Umbilical cord (tissue), 2 donors: ENCODE results near the gene CDK18. TPM values are rescaled to one million over a fixed set of nuclear protein-coding genes. Genes with fewer than 3 reads are reported as not detected.

Experiments used
- DNase-seq: peaks from one replicate; pipeline ENCODE4 v3.0.0-alpha.2; 2015; ENCODE audit warnings: low spot score
- total RNA-seq: library from RNA; depleted of rRNA; stranded (reverse); fragments of >200 nt; gene quantifications from one replicate; pipeline ENCODE4 v1.2.3, GENCODE V29; 2014; ENCODE audit warnings: low replicate concordance; ENCODE audit not compliant: insufficient read depth

CDK18 gene
- total RNA-seq, 1 donor from 2014 or later = 11.6 TPM

DNA sequence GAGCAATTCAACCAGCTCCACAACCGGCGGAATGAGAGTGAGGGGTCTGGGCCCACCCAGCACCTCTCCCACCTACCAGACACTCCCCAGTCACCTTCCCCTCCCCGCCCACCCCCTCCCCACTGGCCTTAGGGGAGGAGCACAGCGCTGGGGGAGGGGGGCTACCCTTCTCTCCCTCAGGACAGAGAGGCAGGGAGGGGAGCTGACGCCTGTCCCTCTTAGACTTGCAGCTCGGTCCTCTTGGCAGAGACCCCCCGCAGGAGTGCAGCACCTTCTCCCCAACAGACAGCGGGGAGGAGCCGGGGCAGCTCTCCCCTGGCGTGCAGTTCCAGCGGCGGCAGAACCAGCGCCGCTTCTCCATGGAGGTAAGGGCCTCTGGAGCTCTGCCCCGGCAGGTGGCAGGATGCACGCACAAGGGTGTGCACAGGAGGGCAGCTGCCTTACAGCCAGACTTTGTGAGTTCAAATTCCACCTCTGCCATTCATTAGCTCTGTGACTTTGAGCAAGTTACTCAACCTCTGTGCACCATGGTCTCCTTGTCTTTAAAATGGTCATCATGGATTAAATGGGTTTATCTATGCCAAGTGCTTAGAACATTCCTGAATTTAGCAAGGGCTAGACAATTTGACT lies 18.9 kb downstream of the CDK18 start:
- no peak for DNase-seq

DNA sequence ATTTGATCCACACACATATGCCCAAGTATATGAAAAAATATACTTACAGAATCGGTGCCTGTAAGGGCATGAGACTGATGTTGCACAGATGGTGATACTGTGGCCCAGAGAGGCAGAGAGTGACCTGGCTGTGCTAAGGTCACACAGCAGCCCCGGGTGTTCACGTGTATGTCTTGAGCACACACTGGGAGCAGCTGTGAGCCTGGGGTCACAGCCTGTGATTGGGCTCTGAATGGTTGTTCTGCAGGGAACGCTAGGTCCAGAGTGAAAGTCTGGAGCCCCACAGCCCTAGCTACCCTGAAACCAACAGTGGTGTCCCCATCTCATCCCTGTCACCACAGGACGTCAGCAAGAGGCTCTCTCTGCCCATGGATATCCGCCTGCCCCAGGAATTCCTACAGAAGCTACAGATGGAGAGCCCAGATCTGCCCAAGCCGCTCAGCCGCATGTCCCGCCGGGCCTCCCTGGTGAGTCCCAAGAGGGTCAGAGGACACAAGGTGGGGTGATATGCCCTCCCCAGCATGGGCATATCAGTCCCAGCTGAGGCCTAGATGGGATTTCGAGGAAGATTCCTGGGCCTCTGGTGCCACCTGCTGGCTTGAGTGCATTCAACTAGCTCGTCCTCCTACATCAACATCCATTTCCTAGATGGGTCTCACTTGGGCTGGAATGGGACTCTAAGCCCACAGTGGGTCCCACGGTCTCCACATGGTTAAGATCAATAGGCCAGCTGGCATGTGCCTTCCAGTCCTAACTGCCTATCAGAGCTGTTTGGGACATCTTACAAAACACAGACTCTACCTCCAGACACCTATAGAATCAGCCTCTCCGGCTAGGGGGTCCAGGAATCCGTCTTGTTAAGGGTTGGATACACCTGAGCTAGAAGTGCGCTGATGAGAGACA lies 19.7 kb downstream of the CDK18 start:
- peak; percentile 76 for DNase-seq

DNA sequence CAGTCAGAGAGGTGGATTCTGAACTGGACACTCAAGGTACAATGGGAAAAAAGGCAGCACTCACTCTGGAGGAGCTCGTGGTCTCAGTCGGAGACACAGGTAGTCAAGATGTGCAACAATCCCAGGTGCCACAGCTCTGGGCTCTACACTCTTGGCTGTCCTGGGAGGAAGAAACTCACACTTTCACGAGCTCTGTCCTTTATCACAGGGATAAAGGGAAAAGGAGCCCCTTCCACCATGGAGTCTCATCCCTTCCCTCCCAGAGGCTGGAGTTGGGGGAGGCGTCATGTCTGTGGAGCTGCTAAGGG lies 20.3 kb downstream of the CDK18 start:
- DNase-seq = no peak

DNA sequence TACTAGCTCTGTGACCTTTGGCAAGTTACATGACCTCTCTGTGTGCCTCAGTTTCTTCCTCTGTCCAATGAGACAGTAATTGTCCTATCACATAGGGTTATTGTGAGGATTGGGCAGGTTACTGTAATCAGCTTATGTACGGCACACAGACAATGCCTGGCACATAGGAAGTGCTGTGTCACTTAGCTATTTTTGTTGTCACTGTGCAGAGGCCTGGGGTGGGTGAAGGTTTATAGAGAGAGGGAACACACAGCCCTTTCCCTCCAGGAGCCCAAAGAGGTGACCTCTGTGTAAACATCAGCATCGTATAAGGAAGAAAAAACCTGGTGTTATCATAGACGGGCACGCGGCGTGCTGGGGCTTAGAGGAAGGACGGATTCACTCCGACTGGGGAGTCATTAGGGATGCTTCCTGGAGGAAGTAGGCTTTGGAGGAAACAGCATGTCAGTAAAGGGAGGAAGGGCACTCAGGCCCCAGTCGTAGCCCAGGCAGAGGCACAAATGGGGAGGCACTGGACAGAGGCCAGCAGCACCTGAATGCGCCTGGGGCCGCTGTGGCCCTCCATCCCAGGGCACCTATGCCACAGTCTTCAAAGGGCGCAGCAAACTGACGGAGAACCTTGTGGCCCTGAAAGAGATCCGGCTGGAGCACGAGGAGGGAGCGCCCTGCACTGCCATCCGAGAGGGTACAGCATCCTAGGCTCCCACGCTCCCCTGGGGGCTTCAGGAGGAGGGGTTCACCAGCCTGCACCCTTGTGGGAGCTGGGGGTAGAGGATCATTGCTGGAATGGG lies 21.2 kb downstream of the CDK18 start:
- DNase-seq = no peak

DNA sequence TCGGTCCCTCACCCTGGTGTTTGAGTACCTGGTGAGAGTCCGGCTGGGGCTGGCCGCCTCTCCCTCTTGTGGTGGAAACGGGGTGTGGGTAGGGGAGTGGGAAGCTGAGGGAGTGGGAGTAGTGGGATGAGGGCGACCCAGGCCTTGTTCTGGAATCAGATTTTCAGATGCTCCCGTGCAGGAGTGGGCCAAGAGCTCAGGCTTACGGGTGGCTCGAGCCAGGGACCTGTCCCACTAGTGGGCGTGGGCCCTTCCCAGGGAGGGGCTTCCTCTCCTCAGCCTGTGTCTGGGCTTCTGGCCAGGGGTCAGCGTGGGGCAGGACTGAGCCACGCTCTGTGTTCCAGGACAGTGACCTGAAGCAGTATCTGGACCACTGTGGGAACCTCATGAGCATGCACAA lies 22.0 kb downstream of the CDK18 start:
- DNase-seq = no peak

DNA sequence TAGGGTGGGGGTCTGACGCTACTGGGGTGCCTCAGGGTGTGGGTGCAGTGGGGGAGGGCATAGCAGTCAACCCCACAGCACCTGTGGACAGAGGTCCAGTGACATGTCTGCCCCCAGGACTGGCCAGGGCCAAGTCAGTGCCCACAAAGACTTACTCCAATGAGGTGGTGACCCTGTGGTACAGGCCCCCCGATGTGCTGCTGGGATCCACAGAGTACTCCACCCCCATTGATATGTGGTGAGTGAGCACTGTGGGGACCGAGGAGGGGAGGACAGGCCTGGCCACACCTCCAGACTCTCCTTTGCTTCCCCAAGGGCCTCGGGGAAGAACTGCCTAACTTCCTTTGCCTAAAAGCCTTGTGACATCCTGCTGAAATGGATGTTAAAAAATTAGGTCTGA lies 23.5 kb downstream of the CDK18 start:
- DNase-seq = no peak

DNA sequence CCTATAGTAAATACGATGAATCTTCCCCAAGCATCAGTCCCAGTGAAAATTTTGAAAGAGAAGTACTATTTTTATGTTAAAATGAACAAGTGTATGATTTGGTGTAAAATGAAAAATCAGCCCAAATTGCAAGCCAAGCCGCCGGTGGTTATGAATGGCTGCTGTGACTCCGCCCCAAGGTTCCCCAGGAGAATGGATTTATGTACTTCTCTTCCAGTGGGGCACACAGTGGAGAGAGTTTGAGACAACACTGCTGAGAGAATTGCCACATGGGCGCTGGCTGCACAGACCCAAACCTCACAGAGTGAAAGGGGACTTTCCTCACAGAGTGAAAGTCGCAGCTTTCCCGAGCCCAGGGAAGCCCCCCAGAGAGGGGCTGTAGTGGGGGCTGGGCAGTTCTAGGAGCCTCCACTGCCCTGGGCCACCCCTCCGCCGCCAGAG lies 24.0 kb downstream of the CDK18 start:
- no peak for DNase-seq

DNA sequence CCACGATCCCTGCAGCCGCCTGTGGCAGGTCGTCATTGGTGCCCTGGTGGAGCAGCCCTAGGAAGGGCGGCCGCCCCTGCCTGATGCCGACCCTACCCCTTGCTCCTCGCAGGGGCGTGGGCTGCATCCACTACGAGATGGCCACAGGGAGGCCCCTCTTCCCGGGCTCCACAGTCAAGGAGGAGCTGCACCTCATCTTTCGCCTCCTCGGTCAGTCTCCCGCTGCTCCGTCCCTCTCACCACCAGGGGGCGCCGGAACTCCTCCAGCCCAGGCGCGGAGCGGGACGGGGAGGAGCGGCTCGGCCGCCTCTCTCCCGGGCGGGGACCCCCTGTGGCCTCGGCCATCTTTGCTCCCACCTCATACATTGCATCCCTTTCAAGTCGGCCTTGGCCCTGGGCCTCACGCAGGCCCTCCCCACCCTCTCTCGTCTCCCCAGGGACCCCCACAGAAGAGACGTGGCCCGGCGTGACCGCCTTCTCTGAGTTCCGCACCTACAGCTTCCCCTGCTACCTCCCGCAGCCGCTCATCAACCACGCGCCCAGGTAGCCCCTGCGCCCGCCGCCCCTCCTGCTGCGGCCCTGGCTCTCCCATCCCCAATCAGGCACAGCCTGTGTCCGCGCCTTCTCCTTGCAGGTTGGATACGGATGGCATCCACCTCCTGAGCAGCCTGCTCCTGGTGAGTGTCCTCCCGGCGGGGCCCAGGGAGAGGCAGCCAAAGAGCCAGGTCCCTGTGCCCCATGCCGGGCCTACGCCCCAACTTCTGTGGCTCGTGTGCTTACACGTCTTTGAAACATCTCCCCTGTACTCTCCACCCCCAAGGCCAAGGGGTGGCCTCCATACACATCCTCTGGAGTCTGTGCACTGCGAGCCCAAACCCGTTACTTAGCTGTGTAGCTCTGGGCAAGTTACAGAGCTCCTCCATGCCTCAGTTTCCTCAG lies 24.7 kb downstream of the CDK18 start:
- DNase-seq = peak; percentile 68

DNA sequence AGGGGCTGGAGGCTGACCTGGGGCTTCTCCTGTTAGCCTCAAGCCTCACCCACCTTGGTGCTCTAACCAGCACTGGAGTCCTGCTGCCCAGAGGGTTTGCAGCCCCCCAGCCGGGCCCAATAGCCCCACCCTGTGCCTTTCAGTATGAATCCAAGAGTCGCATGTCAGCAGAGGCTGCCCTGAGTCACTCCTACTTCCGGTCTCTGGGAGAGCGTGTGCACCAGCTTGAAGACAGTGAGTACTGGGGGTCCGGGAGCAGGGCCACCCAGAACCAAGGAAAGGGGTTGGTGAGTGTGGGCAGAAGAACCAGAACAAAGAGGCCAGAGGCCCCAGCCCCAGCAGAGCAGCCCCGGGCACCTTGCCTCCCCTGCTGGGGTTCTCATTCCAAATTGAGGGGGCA lies 25.6 kb downstream of the CDK18 start:
- DNase-seq = no peak

DNA sequence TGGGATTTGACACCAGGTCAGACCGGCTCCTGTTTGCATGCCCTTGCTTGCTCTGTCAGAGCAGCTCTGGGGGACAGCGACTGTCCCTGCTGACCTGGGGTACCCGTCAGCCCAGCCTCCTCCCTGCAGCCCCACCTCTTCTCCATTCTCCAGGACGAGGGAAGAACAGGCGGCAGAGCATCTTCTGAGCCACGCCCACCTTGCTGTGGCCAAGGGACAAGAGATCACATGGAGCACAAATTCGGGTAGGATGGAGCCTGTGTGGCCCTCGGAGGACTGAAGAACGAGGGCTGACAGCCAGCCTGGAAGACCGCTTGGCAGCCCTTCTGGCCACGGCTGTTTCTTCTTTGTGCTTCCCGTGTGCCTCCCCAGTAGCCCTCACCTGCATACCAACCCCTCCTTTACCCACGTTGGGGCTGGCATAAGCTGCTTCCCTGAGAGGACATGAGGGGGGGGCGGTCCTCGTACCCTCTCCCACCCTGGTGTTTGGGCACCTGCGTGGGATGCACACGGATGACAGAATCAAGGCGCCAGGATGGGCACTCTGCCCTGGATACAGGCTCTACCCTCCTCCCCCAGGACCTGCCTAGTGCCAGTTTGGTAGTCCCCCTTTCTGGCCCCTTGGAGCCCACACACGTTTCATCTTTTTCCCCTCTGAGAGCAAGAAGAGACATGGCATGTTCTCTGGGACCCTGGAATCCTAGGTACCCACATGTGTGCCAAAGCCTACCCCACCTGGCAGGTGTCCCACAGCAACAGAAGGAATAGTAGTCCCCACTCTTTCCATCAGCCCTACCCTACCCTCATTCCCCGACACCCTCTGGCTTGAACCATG lies 26.9 kb downstream of the CDK18 start:
- DNase-seq = no peak

DNA sequence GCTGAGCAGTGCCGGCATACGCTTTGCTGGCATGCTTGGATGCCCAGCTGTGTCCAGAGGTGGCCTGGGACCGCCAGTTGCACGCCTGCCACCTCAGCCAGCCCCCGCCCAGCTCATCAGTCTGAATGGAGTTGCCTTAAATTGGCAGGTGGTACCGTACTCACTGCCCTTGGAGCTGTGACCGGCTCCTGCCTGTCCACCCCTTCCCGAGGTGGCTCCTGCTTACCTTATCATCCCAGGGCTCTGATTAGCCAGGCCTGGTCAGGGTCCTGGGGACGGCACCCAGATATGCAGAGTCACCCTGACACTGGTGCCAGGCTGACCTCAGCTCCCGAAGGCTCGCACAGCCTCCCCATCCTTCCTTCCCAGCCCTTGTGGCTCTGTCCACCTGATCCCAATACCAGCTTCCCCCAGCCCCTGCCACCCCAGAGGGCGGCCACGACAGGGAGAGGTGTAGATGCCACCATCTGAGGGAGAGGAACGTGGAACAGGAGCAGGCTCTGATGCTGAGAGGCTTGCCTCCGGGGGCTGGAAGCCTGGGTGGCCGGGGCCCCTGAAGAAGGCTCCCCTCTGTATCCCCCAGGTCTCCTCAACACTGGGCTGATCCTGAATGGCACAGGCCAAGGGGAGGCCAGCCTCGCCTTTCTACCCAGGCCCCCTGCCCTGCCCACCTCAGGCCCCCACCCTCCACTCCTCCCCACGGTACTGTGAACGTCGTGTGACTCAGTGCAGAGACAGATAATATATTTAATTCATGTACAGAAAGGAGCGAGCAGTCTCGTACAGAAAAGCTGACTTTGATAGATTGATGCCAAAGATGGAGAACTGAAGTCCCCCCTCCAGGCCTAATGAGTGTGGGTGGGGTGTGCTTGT lies 27.8 kb downstream of the CDK18 start:
- DNase-seq = no peak

DNA sequence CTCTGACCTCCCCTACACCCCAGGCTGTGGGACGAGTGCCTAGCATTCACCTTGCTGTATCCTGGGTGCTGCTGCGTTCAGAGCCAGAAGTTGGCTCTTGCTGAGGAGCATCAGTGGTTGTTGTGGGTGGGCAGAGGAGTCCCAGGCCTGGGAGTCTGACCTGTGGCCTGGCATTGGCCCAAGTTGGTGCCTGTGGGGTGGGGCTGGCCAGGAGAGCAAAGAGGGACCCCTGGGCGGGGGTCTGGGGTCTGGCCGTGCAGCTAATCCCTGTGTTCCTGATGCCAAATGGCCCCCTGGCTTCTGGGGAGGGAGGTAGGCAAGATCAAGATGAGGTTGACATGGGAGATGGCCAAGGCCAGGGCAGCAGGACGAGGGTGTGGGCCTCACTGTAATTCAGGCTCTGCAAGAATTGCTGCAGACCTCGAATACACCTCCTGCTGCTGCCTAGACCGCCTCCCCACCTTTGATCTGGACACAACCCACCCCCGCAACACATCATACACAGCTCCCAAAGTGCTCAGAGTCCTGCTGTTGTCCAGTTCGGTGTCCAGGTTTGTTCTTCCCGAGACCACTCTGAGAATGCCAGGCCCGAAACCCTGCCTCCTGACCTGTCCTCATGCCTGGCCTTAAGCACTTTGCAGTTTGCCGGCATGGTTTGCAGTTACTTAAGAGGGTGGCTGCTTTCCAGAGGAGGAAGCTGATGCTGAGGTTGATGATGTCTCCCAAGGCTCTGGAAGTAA lies 28.7 kb downstream of the CDK18 start:
- DNase-seq = no peak

DNA sequence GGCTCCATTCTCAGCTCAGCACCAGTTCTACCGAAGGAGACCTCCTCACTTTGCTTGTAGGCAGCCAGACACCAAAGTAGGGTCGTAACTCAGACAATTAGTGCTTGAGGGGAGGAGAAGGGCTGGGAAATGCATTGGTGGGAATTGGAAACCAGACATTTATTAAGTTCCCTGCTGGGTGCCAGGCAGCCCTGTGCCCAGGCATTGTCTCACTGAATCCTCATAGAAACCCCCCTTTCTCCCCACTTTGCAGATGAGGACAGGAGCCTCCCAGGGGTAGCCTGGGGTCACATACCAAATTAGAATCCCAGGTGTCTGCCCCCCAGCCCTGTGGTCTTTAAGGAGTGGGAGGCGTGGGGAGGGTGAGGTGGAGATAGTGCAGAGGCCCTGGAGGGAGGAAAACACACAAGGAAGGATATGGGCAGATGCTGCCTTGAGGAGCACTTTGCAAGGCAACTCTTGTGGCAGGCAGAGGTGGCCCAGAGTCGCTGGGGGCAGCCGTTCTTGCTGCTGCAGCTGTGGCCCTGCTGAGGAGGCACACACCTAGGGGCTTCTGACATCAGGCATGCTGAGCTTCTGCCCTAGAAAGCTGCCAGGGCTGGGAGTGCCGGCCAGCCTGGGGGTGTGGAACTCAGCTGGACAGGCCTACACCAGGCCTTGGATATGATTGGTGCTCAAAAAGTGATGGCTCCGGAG lies 29.4 kb downstream of the CDK18 start:
- no peak for DNase-seq

DNA sequence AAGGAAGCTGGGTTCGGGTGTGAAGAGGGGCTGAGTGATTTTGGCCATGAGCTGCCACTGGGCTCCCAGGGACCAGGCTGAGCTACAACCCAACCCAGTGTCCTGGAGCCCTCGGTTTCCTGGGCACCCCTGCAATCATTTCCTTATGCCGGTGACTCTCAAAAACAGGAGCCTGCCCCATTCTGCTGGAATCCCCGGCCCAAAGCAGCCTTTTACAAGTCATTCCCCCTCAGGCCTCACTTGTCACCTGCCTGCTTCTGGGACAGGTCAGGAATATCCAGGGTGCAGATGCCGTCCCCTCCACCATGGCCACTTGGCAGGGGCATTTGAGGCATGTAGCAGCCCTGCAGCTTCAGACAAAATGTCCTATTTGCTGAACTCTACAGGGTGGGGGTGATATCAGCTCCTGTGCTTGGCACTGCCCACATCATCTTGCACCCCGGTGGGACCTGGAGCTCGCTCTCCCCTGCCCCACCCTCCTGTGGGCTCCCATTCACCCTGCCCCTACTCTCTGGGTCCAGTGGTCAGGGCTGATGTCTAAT lies 30.0 kb downstream of the CDK18 start:
- no peak for DNase-seq

DNA sequence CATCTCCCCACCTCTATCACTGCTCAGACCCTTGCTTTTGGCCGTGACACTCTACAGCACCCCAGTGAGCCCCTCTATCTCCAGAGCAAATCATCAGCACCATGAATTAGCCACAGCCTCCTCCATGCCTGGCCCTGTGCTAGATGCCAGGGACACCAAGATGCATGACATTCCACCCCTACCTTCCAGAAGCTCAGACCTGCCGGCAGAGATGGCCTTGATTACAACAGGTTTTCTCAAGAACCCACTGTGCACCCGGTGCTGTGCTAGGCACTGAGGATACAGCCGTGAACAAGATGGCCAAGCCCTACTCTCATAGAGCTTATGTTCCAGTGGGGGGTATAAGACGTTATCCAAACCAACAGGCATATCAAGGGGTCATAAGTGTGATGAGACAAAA lies 30.6 kb downstream of the CDK18 start:
- no peak for DNase-seq

DNA sequence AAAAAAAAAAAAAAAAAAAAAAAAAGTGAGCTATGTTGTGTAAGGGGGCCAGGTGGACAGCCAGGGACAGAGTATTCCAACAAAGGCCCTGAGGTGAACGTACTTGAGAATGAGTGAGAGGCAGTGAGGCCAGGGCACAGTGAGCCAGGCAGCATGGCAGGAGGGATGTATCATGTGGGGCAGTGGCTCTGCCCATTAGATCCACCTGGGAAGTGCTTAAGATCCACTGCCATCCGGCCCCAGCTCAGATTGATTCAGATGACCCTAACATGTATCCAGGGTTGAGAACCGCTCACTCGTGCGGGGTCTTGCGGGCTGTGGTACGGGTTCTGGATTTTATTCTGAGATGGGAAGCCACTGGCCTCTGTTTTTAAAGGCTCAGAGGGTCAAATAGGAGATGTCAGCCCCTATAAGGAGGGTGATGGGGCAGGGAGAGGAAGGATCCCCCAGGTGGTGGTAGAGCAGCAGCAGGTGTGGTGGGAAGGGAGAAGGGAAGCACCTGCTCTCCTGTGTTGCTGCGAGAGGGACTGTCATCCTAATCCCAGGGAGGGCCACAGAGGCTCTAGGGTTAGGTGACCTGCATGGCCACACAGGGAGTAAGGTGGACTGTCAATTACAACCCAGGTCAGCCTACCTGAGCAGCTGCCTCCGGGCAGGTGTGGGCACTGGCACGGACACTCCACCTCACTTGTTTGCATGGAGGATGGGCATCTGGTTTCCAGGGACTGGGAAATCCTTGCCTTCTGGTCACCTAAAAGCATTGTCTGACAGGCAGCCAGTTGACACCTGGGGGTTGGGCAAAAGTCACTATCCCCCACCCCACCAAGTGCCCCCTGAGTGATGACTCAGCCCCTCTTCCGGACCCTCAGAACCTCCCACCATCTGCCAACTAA lies 31.6 kb downstream of the CDK18 start:
- DNase-seq = no peak
